GM21447 (cell line): Measurements from ENCODE around the gene SLC39A11.

Experiments
- ATAC-seq: cut with Tn5 transposase; IDR thresholded peaks from one replicate; pipeline ENCODE4 v1.9.1; 2021; ENCODE audit not compliant: unreplicated experiment

Gene SLC39A11

DNA sequence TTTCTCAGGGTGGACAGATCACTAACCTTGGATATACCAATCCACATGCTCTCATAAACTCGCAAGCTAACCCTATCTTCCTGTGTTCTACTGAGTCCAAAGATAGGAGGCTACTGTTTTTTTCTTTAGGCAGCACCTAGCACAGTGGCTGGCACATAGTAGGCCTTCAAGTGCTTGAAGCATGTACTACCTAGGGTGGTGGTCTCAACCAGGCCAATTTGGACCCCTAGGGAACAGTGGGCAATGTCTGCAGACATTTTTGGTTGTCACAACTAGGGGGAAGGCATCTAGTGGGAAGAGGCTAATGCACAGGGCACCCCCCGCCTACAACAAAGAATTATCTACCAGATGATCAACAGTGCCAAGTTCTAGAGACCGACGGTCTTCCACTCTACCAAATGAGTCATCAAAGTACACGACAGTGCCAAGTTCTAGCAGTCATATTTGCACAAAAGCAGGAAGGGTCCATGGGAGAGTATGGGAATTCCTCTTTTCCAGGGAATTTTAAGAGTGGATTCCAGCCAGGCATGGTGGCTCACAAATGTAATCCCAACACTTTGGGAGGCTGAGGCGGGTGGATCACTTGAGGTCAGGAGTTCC, 390.3 kb downstream of the SLC39A11 start:
- ATAC-seq: no peak

DNA sequence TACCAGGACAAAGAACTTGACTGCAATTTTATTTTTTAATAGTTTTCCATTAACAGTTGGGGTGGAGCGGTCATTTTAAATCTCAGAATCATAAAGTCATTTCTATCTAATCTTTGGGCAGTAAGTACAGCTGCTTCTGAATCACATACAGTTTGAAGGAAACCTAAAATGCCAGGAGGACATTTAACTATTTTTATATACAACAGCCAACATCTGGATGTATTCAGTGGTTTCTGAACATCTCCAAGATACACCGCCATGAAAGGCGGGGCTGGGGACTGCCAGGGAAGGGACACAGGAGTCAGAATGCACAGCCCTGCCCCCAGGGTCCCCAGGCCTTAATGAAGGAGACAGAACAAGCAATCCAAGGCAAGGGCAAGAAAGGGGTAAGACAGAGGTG, 392.3 kb downstream of the SLC39A11 start:
- no peak for ATAC-seq

DNA sequence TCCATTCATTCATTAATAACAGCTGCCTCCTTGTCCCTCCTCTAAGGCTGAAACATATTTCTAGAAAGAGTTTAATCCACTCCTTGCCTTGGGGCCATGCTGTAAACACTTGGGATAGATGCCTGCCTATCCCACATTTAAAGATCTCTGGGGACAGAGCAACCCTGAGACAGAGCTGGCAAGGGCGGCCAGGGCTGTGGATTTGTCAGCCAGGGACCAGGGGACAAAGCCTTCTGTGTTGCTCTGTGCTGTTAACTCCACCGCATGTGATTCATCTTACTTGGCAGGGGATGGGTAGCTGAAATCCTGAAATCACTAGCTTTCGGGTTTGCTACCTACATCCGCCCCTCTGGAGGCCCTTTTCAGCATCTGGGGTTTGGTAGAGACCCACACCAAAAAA, 392.9 kb downstream of the SLC39A11 start:
- no peak for ATAC-seq

DNA sequence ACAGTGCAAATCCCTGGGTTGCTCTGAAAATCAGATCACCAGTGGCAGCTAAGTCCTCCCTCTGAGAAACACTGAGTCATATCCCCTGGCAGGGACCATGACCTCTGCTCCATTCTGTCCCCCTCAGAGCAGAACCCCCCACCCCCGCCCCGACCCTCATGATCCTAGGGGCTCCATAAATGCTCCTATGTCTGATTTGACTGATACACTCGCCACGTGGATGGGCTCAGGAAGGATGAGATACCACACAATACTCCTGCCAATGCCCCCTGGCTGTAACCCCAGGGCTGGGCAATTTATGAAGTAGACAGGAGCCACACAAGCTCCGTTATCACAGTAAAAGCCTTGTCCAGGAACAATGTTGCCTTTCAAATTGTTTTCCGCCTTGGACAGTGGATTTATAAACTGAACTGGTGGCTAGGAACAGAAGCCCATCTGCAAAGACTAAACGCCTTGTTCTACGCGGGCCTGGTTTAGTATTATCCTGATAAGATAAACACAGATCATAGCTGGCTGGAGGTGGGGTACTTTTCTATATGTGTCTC, 394.8 kb downstream of the SLC39A11 start:
- ATAC-seq: no peak

DNA sequence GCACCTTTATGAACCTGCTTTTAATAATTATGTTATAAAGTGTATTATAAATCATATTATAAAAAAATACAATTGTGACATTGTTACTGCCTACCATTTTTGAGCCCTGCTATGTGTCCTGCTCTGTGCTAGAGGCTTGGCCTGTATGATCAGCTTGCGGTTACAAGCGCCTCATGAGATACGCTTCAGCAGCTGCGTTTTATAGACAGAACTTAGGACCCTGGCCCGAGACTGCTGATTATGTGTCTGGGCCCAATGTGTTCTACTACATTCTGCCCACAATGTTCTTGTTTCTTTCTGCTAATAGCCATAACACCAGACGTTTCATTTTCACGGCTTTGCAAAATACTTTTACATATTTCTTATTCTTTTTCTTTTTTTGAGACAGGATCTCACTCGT, 395.8 kb downstream of the SLC39A11 start:
- no peak for ATAC-seq

DNA sequence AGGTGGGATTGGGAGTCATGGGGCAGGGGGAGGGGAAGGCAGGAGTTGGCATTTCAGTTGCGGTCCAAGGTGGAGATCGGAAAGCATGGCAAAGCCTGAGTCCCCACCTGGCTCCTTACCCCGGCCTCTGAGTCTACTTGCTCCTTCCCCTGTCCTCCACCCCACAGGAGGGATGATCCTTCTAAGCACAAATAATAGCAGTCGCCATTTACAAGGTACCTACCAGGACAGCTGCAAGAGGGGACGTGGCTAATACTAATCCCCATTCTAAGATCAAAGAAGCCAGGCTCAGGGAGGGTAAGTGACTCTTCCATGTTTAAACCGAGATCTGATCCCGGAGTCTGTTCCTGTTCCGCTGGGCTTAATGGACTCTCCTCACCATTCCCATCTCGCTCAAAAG, 396.3 kb downstream of the SLC39A11 start:
- ATAC-seq: no peak

DNA sequence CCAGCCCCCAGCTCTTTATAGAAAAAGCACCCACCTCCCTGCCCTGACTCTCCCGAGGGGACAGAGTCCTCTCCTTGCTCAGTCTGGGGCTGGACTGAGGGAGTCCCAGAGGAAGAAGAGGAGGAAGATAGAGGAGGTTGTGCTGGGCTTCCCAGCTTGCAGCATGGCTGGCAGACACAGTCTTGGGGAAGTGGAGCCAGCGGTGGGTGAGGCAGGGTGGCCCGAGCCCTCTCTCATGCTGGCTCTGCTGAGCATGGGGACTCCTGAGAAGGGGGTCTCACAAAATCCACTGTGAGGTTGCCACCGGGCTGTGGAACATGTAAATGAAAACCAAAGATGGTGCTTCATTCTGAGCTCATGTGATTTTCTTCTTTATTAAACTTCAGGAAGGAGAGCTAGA, 398.5 kb downstream of the SLC39A11 start:
- ATAC-seq: no peak

DNA sequence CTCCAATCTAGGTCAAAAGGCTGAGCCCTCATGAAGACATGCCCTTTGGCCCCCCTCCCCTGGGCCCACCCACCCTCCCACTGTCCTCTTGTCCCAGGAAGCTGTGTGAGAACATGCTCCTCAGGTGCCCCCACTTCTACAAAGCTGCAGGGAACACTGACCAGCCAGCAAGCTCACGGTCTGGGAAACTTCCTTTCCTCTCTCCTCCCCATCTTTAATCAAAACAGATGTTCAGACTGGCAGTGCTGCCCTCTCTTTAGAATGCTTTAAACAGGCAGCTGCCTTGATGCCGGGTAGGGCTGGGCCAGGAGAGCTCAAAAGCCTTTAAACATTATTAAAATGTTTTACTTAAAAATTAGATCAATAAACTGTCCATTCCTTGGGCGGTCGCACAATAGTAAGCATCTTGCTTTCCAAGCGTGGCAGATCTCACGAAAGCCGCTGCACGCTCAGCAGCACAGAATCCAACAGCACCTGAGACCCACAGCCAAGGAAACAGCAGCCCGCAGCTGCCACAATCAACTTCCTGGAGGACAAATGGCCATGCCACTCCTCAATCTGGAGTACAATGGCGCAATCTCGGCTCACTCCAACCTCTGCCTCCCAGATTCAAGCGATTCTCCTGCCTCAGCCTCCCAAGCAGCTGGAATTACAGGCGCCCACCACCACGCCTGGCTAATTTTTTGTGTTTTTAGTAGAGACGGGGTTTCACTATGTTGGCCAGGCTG, 399.2 kb downstream of the SLC39A11 start:
- no peak for ATAC-seq

DNA sequence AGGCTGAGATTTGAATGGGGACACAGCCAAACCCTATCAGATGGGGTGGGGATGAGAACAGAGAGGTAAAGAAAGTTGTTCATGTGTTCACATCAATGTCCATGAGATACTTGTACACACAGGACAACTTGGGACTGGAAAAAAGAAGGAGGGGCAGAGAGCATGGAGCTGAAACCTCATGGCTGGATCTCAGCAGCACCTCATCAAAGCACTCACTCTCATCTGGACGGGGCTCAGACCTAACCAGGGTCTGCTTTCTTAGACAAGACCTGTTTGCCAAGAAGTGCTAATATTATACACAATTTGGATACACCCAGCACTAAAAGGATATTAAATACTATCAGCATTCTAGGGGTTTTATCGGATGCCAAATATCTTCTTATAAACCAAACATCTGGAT, 399.8 kb downstream of the SLC39A11 start:
- no peak for ATAC-seq

DNA sequence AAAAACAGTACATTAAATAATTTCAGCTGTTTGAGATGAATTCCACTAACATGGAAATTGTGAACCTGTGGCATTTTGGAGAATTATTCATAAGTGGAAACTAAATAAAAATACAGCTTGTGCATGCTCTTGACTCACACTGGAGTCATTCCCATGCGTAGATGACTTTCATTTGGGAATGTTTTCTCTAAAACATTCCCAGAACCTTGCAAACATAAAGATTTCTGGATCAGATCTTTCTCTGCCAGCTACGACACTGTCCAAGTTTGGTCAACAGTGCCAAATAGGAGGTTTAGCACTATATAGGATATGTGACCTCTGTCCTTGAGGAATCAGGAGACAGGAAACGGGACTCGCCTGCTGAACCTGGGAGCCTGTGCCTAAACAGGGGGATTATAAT, 400.9 kb downstream of the SLC39A11 start:
- ATAC-seq: no peak

DNA sequence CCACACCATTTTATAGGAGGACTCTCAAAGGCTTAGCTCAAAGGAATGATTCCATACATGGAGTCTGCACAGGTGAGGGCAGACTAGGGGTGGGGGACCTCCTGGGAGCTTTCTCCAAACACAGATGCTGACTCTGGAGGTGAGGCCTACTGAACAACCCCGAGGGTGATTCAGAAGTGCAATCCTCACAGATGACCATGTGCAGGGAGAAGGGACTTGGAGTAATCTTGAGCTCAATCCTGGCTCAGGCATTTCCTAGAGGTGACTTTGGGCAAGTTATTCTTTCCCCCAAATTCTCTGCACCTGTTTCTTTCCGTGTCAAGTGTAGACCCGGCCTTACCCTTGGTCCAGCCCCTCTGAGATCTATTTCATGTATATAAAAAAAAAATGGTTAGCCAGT, 401.5 kb downstream of the SLC39A11 start:
- ATAC-seq: no peak

DNA sequence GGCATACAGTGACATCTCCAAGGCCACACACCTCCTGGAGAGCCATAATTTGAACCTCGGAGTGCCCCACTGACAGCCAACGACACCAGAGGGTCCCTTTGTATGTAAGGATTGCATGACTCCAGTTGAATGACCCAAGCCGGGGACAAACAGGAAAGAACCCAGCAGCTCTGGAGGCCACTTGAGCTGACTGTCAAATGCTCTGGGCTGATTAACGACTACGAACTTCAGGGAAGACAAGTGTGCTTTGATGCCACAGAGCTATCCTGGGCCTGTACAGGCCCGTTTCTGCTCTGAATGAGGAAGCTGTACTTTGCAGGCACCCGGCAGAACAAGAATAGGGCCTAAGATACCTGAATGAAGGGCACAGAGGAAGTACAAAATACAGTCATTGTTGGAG, 404.6 kb downstream of the SLC39A11 start:
- no peak for ATAC-seq

DNA sequence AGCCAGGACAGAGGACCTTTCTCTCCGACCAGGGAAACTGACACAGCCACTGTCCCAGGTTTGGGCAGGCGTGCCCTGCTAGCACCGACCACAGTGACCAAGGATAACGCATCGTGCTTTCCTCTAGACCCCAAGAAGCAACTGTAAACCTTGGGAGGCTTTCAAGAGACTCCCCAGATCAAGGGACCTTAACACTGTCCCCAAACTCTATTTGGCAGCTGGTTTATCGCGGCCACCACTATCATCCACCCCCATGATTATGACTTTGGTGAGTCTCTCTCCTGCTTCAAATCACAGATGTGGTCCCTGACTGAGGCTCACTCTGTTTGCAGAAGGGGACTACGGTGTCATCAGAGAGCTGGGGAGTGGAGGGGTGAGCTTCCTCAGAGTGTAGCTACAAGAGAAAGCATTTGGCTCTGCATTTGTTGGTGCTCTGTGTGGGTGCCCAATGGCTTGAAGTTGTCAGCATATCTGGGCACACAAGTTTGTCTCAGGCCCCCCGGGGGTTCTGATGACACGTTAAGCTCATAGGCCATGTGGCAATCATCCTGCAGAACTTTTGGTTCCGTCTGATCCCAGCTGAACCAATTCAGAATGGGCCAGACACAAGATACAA, 408.0 kb downstream of the SLC39A11 start:
- no peak for ATAC-seq

DNA sequence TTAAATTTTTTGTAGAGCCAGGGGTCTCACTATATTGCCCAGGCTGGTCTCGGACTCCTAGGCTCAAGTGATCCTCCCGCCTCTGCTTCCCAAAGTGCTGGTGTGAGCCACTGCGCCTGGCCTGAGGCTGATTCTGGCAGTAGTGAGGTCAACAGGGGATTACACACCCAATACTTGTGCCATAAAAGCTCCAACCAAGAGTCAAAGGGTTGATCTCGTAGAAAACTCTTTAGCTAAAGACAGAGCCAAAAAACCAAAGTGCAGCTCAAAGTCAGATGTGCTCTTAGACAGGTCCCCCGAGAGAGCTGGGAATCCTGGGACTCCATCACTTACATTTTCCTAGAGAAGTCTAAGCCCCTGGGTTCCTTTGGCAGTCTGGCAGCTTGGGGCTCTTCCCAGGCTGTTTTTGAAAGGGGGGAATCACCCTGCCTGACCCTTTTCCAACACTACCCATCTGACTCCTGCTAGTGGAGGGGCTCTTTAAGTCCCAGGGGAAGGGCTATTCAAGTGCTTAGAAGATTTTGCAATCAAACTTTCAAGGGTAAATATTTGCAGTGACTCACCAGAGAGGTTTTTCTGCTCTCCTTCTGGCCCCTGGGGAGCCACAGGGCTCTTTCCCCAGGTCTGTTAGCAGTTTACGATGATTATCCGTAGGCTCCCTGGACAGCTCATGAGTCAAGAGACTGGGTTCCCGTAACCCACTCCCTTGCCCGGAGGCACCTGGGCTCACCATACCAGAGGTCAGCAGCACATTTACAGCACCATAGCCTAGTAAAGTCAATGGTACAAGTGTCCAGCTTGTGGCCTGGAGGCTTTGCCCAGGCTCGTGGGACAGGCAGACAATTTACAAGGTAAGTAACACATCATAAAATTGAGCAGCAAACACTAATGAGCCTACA, 408.7 kb downstream of the SLC39A11 start:
- ATAC-seq: no peak

DNA sequence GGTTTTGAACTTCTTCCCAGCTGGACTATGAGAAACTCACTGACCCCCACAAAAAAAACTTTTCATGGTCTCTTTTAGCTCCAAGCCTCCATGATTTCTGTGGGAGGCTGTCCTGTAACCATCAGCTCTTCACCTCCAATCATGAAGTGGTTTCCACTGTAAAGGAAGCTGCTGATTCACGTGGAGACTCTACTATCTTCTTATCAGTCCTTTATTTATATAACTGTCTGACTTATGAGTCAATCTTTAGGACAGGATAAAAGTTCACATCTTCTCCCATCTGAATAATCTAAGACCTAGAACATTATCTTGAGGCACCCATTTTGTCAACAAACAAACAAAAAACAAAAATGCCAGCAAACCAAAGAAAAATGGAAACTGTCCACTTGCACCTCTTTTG, 409.9 kb downstream of the SLC39A11 start:
- no peak for ATAC-seq

DNA sequence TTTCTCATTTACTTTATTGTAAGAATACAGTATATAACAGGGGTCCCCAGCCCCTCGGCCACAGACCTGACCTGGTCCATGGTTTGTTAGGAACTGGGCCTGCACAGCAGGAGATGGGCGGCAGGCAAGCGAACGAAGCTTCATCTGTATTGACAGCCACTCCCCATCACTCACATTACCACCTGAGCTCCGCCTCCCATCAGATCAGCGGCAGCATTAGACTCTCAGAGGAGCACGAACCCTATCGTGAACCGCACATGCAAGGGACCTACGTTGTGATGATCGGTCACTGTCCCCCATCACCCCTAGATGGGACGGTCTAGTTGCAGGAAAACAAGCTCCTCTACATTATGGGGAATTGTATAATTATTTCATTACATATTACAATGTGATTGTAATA, 410.6 kb downstream of the SLC39A11 start:
- no peak for ATAC-seq

DNA sequence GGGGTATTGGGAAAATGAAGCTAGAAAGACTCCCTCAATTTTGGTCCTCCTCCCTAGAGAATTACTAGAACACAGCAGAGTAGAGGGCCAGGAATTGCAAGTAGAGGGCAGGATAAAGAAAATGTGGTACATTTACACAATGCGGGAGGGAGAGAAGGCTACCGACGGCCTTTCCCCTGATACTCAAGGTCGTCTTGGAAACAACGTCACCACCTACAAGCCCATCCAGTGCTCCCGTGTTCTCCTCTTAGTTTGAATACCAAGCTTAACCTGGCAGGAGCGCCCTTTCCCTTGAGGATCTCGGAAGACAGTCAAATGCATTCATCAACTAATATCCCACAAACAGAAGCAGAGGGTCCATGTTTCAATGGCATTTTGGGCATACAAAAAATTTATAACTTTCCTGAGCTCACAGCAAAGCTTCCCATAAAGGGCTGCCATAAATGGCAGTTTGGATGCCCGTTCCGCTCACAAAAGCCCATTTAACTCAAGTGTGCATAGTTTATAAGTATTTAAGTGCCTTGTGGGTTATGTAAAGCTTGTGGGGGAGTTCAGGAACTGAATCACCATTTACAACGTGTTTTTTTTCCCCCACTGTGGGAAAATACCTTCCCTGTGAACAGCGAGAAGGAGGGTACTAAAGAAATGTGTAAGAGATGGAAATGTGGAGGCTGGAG, 414.6 kb downstream of the SLC39A11 start:
- no peak for ATAC-seq

DNA sequence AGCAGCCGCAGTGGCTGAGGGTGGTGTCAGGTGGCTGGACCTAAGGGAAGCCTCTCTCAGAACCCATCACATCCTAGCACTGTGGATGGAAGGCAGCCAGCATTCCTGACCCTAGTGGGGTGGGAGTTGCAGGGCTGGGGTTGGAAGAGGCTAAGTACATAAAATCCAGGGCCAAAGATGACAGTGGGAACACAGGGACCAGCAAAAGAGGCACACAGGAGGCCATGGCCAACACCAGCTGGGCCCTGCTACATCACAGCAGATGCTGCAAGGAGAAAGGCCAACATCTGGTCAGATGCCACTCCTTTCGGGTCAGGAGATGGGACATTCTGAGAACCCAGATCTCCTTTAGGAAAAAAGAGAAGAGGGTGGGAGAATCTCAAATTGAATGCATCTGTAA, 415.4 kb downstream of the SLC39A11 start:
- ATAC-seq: no peak

DNA sequence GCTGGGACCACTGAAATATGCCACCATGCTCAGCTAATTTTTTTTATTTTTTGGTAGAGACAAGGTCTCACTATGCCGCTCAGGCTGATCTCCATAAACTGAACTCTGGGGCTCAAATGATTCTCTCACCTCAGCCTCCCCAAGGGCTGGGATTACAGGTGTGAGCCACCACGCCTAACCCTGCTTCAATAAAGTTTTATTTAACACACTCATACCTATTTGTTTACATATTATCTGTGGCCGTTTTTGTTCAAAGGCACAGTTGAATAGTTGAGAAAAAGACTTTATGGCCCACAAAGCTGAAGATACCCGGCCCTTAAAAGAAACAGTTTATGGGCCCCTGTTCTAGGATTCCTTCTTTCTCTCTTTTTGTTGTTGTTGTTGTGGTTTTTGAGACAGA, 419.8 kb downstream of the SLC39A11 start:
- ATAC-seq: no peak

DNA sequence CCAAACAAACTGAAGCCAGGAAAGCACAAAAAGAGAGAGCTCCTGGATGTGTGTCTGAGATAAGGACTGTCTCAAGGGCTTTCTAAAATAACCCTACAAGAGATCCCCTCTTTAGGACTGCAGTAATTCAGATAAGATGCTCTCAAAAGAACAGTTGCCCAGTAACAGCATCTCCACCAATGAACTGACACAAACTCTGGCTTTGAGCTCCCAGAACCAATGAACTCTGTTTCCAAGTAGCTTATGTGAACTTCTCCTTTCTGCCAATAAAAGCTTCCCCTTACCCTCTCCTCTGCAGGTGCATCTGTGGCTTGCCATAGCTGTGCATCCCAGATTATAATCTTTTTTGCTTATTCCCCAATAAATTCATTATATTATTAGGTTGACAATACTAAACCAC, 421.5 kb downstream of the SLC39A11 start:
- ATAC-seq: no peak
